ENCODE results near the gene CARD9. TPM values are rescaled to one million over a fixed set of nuclear protein-coding genes. Genes with fewer than 3 reads are reported as not detected.

CARD9 gene
- total RNA-seq, 2 experiments from 2014 or later, result 0.12 to 0.22 TPM

DNA sequence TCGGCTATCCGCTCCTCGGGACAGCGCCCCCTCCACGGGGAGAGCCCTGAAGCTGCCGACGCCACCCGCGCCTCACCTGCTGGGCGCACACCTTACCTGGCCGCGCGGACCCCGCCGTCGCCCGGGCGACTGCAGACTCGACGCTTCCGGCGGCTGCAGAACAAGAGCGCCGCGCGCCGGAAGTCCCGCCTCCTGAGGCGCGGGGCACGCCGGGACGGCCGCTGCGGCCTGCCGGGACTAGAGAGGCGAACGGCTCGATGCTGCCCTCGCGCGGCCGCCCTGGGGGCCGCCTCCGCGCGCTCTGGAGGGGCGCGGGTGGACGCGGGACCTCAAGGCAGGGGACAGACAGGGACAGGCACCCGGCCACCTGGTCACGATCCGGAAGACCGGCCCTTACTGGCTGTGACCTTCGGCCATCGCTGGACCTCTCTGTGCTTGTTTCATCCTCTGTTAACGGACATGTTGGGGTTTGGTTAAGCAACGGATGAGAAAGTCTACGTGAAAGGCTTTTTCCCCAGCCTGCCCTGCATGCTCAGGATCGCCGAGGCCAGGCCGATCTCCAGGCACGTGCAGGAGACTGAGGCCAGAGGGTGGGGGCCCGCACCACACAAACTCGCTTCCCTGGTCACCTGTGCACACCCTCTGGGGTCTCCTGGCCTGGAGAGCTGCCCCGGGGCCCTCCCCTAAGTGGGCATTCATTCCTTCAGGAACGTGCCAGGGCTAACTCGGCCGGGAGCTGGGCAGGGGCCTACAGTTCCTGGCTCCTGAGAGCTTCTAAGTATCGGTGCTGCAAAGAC is 26.8 kb upstream of the CARD9 start, which contains the start of gene SNAPC4:
Gene SNAPC4 (minus strand): TSS at position 133 of the 797 bp plus-strand sequence. CDS start 1,742 bp downstream, outside the sequence.
- CTCF ChIA-PET, result interaction anchor here (0.6 to 1.5 kb wide), 8 partner anchors 9 to 483 kb away, joined by 3 to 8 read pairs (median 3); partner anchors contain the start of gene DNLZ
- peak; percentile 85 for DNase-seq
- Mint-ChIP-seq H3K27ac (peak within 1 kb of the TSS; percentile 59), H3K4me3 (peak within 1 kb of the TSS; percentile 78), H3K4me1 (ENCODE audit: low read depth) (peaks cover 57% of the 10 kb centered on the region), H3K27me3 (ENCODE audit: low read depth) (no peaks in the 10 kb centered on the region), H3K36me3 (ENCODE audit: low read depth) (peaks cover 51% of the 10 kb centered on the region), H3K9me3 (no peaks in the 10 kb centered on the region)
- intact Hi-C loops (cut with micrococcal nuclease), result loop anchor here (1.0 to 5.0 kb wide), 6 partner anchors 10 to 687 kb away; partner anchors contain the start of genes CAMSAP1, ENTR1, MAN1B1 and PMPCA

- Mint-ChIP-seq H3K36me3 (ENCODE audit: low read depth) (peaks cover 48% of the 10 kb centered on the region), H3K4me1 (ENCODE audit: low read depth) (peaks cover 48% of the 10 kb centered on the region), H3K9me3 (no peaks in the 10 kb centered on the region), H3K4me3 (peak overlapping the region; percentile 78), H3K27ac (peak overlapping the region; percentile 43), H3K27me3 (ENCODE audit: low read depth) (no peaks in the 10 kb centered on the region)
- DNase-seq, result peak; percentile 58
- intact Hi-C loops (cut with micrococcal nuclease), result loop anchor here (1.0 to 5.0 kb wide), 6 partner anchors 11 to 688 kb away; partner anchors contain the start of genes CAMSAP1, ENTR1, MAN1B1 and PMPCA
- CTCF ChIA-PET, result interaction anchor here (0.7 to 1.5 kb wide), 2 partner anchors 10 to 36 kb away, joined by 3 read pairs; partner anchors contain the start of gene DNLZ
These were observed 25.9 kb upstream of the CARD9 start for GRCh38 chr9:136399176-136400037.

DNA sequence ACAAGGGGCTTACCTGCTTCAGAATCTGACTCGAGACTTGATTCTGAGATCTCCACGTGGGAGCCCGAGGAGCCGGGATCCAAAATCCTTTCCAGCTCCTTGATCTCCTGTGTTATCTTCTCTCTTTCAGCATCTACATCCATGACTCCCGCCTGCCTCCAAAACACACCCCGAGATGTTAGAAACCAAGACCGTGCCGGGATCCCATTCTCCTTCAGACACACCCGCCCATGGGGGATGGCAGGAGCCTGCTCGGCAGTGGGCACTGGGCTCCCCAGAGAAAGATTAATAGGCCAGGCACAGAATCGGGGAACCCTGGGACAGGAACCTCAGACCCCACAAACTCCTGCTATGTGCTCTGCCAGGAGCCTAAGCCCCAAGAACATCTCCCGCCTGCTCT is 24.8 kb upstream of the CARD9 start:
- H3K36me3 Mint-ChIP-seq (ENCODE audit: low read depth), result peaks cover 42% of the 10 kb centered on the region
- DNase-seq, result no peak
- CTCF ChIA-PET, result interaction anchor here (0.6 to 1.1 kb wide), 3 partner anchors 9 to 29 kb away, joined by 3 read pairs; no protein-coding TSS in a partner anchor
- H3K27ac Mint-ChIP-seq, result peak overlapping the region; percentile 41
- no peaks in the 10 kb centered on the region for H3K9me3 Mint-ChIP-seq
- H3K4me1 Mint-ChIP-seq (ENCODE audit: low read depth), result peaks cover 37% of the 10 kb centered on the region
- H3K4me3 Mint-ChIP-seq, result peak overlapping the region; percentile 78
- no peaks in the 10 kb centered on the region for H3K27me3 Mint-ChIP-seq (ENCODE audit: low read depth)
- intact Hi-C loops (cut with micrococcal nuclease), result no loop called here

DNA sequence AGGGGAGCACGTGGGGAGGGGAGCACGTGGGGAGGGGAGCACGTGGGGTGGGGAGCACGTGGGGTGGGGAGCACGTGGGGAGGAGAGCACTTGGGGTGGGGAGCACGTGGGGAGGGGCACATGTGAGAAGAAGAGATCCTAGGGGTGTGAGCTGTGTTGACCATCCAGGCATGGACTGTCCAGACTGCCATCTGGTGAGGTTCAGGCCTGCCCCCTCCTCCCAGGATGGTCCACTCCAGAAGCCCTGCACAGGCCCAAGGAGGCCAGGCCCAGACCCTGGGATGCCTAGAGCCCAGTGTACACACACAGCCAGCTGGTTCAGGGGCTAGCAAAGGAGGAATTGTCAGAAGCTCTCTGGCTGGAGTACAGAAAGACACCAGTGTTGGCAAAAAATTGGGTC is 24.2 kb upstream of the CARD9 start:
- peaks cover 35% of the 10 kb centered on the region for H3K4me1 Mint-ChIP-seq (ENCODE audit: low read depth)
- no peak overlapping the region for H3K4me3 Mint-ChIP-seq
- H3K27ac Mint-ChIP-seq, result no peak overlapping the region
- DNase-seq, result no peak
- CTCF ChIA-PET, result interaction anchor here (1.0 to 1.1 kb wide), 2 partner anchors 9 to 12 kb away, joined by 3 read pairs; no protein-coding TSS in a partner anchor
- no peaks in the 10 kb centered on the region for H3K9me3 Mint-ChIP-seq
- peaks cover 41% of the 10 kb centered on the region for H3K36me3 Mint-ChIP-seq (ENCODE audit: low read depth)
- H3K27me3 Mint-ChIP-seq (ENCODE audit: low read depth), result no peaks in the 10 kb centered on the region
- intact Hi-C loops (cut with micrococcal nuclease), result no loop called here

DNA sequence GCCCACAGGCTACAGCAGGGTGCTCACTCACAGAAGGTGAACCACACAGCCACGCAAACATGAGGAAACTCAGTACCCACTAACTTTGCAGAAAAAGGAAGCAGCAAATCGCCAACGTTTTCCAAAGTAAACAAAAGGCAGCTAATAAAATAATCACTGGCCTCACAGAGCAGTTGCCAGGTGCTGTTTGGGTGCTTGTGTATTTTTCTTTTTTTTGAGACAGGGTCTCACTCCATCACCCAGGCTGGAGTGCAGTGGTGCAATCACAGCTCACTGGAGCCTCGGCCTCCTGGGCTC is 22.7 kb upstream of the CARD9 start:
- H3K36me3 Mint-ChIP-seq (ENCODE audit: low read depth), result peaks cover 34% of the 10 kb centered on the region
- H3K4me3 Mint-ChIP-seq, result no peak overlapping the region
- intact Hi-C loops (cut with micrococcal nuclease), result no loop called here
- no peaks in the 10 kb centered on the region for H3K27me3 Mint-ChIP-seq (ENCODE audit: low read depth)
- H3K27ac Mint-ChIP-seq, result no peak overlapping the region
- no peaks in the 10 kb centered on the region for H3K9me3 Mint-ChIP-seq
- CTCF ChIA-PET, result interaction anchor here (1.4 kb wide), 1 partner anchor 15 kb away, joined by 5 read pairs; no protein-coding TSS in a partner anchor
- DNase-seq, result no peak
- H3K4me1 Mint-ChIP-seq (ENCODE audit: low read depth), result peaks cover 25% of the 10 kb centered on the region

DNA sequence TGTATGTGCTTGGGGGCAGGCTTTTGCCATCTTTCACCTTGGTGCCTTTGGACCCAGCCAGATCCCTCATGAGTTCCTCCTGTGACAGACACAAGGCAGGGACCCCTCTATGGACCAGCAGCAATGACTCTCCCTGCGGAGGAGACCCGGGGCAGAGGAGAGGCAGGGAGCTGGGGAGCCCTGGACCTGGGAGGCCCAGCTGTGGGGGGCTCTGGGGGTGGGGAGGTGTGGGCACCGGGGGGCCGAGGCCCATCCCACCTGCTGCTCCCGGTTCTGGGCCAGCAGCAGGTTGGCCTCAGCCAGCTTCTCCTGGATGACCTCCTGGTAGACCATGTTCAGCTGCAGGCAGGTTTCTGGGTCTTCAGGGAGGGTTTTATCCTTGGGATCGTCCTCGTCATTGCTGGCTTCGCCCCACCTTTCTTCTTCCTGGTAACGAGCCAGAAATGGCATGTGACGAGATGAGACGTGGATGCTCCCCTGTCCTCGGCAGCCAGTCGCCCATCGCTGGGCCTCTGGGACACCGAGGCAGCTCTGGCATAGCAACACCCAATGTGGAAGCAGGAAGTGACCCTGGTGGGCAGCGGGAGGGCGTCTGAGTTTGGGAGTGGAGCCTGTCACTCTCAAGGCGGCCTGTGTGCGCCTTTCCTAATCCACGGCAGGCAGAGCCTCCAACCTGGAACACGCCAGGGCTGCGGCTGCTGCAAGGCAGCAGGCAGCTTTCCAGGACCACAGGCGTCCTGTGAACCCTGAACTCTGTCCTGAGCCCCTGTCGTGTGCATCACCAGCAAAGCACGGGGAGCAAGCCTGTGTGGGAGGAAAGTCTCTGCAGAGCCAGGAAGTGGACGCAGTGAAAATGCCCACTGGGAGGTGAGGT is 22.1 kb upstream of the CARD9 start:
- no peaks in the 10 kb centered on the region for H3K27me3 Mint-ChIP-seq (ENCODE audit: low read depth)
- peaks cover 19% of the 10 kb centered on the region for H3K4me1 Mint-ChIP-seq (ENCODE audit: low read depth)
- H3K36me3 Mint-ChIP-seq (ENCODE audit: low read depth), result peaks cover 35% of the 10 kb centered on the region
- H3K9me3 Mint-ChIP-seq, result no peaks in the 10 kb centered on the region
- H3K27ac Mint-ChIP-seq, result no peak overlapping the region
- DNase-seq, result no peak
- intact Hi-C loops (cut with micrococcal nuclease), result no loop called here
- CTCF ChIA-PET, result interaction anchor here (1.4 kb wide), 1 partner anchor 15 kb away, joined by 5 read pairs; no protein-coding TSS in a partner anchor
- H3K4me3 Mint-ChIP-seq, result no peak overlapping the region

DNA sequence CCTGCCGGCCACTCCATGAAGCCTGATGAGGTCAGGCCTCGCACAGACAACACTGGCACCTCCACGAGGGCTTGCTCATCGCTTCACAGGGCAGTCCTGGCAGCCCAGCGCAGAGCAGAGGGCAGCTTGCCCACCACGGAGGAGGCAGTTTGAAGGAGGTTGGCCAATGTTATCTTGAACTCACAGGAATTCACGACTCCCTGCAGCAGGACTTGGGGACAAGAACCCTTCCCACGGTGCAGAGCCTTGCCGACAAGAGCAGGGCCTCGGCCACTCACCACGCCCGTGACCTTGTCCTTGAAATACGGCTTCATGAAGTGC is 21.5 kb upstream of the CARD9 start:
- H3K4me3 Mint-ChIP-seq, result no peak overlapping the region
- no peaks in the 10 kb centered on the region for H3K9me3 Mint-ChIP-seq
- peaks cover 18% of the 10 kb centered on the region for H3K4me1 Mint-ChIP-seq (ENCODE audit: low read depth)
- H3K27me3 Mint-ChIP-seq (ENCODE audit: low read depth), result no peaks in the 10 kb centered on the region
- H3K36me3 Mint-ChIP-seq (ENCODE audit: low read depth), result peaks cover 35% of the 10 kb centered on the region
- peak overlapping the region; percentile 30 for H3K27ac Mint-ChIP-seq
- CTCF ChIA-PET, result no interaction called here
- intact Hi-C loops (cut with micrococcal nuclease), result no loop called here
- no peak for DNase-seq

GRCh38 chr9:136394312-136395019 is 21.0 kb upstream of the CARD9 start:
- DNase-seq, result no peak
- Mint-ChIP-seq H3K4me3 (no peak overlapping the region), H3K9me3 (no peaks in the 10 kb centered on the region), H3K27ac (peak overlapping the region; percentile 30), H3K36me3 (ENCODE audit: low read depth) (peaks cover 37% of the 10 kb centered on the region), H3K4me1 (ENCODE audit: low read depth) (peaks cover 18% of the 10 kb centered on the region), H3K27me3 (ENCODE audit: low read depth) (no peaks in the 10 kb centered on the region)
- intact Hi-C loops (cut with micrococcal nuclease), result no loop called here
- CTCF ChIA-PET, result no interaction called here

- CTCF ChIA-PET, result no interaction called here
- Mint-ChIP-seq H3K4me3 (no peak overlapping the region), H3K9me3 (no peaks in the 10 kb centered on the region), H3K27me3 (ENCODE audit: low read depth) (no peaks in the 10 kb centered on the region), H3K36me3 (ENCODE audit: low read depth) (peaks cover 31% of the 10 kb centered on the region), H3K4me1 (ENCODE audit: low read depth) (peaks cover 10% of the 10 kb centered on the region), H3K27ac (no peak overlapping the region)
- intact Hi-C loops (cut with micrococcal nuclease), result no loop called here
- no peak for DNase-seq
These were observed 20.1 kb upstream of the CARD9 start for GRCh38 chr9:136393531-136393930.

DNA sequence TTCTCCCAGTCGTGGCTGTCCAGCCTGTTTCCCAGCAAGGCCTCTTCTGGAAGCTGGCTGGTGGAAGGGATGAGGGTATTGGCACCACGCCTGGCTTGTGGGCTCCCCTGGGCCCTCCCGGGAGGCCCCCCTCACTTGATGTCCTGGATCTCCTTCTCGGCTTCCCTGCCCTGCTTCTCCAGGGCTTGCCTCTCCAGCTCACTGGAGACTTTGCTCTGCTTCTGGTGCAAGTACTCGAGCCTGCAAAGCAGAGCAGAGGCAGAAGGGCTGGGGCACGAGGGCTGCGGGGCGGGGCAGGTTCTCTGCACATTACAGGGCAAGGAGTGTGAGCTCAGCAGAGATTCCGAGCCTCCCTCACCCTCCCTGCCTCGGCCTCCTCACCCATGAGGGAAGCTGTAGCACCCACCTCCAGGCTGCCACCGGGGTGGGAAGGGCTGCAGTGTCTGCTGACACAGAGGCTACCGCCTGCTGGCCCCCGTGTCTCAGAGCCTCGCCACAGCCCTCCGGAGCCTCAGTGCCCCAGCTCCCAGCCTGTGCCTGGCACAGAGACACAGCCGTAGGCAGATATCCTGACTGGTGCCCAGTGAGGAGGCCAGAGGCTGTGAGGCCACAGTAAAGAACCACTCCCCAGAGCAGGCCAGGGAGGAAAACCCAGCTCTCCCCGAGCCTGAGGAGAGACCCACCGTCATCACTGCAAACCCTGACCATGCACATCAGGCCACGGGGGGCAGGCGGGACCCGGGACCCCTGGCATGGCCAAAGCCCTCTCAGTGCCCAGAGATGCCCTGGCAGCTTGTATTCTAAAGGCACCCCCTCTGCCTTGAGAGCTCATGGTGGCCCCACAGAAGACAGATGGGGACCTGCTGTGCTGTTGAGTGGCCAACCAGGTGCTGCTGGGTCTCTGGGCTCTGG is 19.3 kb upstream of the CARD9 start:
- CTCF ChIA-PET, result no interaction called here
- no peaks in the 10 kb centered on the region for H3K27me3 Mint-ChIP-seq (ENCODE audit: low read depth)
- H3K4me1 Mint-ChIP-seq (ENCODE audit: low read depth), result peaks cover 4% of the 10 kb centered on the region
- no peak for DNase-seq
- no peaks in the 10 kb centered on the region for H3K9me3 Mint-ChIP-seq
- intact Hi-C loops (cut with micrococcal nuclease), result no loop called here
- no peak overlapping the region for H3K4me3 Mint-ChIP-seq
- H3K27ac Mint-ChIP-seq, result no peak overlapping the region
- H3K36me3 Mint-ChIP-seq (ENCODE audit: low read depth), result peaks cover 31% of the 10 kb centered on the region

Data from activated naive CD4-positive, alpha-beta T cell treated with anti-CD3 and anti-CD28 coated beads for 36 hours (primary cell).